ENCODE results near the gene TRDN.
"Not testable (repeated sequence)": the region's sequence is repeated elsewhere in the genome, so short reads cannot be mapped to it uniquely, and the experiment has no call there.

Gene TRDN

DNA sequence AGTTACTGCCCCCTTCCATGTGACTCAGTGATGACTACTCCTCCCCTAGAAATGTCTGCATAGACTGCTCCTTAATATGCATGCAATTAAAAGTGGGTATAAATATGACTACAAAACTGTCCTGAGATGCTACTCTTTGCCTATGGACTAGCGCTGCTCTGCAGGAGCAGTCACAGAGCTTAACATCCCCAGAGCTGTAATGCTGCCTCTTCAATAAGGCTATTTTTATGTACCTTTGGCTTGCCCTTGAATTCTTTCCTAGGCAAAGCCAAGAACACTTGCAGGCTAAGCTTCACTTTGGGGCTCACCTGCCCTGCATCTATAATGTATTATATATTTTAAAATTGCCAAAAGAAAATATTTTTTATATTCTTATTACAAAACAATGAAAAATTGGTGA, 341.6 kb downstream of the TRDN start:
- DNase-seq (ENCODE audit: low read depth in 3 of 3) = no peak

GRCh38 chr6:123288649-123289048, 348.1 kb downstream of the TRDN start:
- DNase-seq (ENCODE audit: low read depth in 3 of 3) = no peak

- DNase-seq (ENCODE audit: low read depth in 3 of 3) = no peak
These were observed 360.2 kb downstream of the TRDN start for GRCh38 chr6:123276546-123276980.

- no peak for DNase-seq (ENCODE audit: low read depth in 3 of 3)
These were observed 372.8 kb downstream of the TRDN start for GRCh38 chr6:123263981-123264380.

DNA sequence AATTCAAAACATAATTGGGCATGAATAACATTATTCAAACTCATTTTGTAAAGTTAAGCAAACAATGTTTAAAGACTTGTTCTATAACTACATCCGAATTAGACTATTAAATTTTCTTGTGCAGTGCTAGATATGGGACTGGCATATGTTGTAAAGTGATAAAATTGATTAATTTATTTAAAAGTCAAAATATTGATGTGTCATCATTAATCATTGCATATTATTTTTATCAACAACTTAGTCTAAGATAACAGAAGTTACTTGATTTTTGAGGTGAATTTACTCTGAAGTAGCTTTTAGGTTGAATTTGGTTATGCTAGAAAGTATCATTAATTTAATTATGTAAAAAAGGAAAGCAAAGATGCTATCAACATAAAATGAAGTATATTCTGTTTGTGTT, 396.1 kb downstream of the TRDN start:
- DNase-seq (ENCODE audit: low read depth in 3 of 3) = no peak

GRCh38 chr6:123233336-123233735, 403.4 kb downstream of the TRDN start:
- DNase-seq (ENCODE audit: low read depth in 3 of 3) = no peak

GRCh38 chr6:123227789-123228188, 409.0 kb downstream of the TRDN start:
- DNase-seq (ENCODE audit: low read depth in 3 of 3) = not testable (repeated sequence)

GRCh38 chr6:123226398-123226797, 410.4 kb downstream of the TRDN start:
- DNase-seq (ENCODE audit: low read depth in 3 of 3) = no peak

DNA sequence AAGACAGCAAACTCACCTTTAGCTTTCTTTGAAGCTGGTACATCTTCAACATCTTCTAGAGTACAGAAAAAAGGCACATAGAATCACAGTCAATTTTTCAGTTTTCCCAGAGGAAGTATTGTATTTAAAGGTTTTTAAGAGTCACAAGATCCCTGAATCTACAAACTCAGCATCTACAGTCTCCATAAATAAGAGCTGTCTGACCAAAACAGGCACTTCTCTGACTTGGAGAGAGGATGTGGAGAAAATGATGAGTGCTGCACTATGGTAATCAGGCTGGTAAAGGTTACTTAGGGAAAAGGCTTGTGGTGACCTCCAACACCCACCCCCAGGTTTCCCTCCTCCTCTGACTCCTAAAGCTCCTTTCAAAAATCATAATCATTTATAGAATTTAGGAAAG, 412.7 kb downstream of the TRDN start:
- DNase-seq (ENCODE audit: low read depth in 3 of 3) = no peak

GRCh38 chr6:123223461-123223860, 413.3 kb downstream of the TRDN start:
- DNase-seq (ENCODE audit: low read depth in 3 of 3) = no peak

DNA sequence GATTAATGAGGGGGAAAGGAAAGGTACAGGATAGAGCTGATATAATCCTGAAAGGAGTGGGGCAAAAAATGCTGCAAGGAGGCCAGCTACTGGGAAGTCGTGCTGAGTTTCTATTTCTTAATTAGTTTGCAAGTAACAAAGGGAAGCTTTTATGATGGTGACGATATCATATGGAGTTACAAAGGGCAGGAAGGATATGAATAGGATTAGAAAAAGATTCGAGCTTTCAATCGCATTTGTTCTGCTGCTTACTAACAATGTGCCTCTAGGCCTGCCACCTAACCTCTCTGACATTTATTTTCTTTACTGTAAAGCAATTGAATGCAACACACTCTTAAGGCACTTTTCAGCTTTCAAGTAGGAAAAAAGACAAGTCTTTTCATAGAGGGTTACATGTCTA, 421.5 kb downstream of the TRDN start:
- DNase-seq (ENCODE audit: low read depth in 3 of 3) = no peak

GRCh38 chr6:123214433-123214832, 422.3 kb downstream of the TRDN start:
- no peak for DNase-seq (ENCODE audit: low read depth in 3 of 3)

GRCh38 chr6:123213921-123214320, 422.8 kb downstream of the TRDN start:
- no peak for DNase-seq (ENCODE audit: low read depth in 3 of 3)

GRCh38 chr6:123211777-123212545, 424.8 kb downstream of the TRDN start:
- no peak for DNase-seq (ENCODE audit: low read depth in 3 of 3)

- no peak for DNase-seq (ENCODE audit: low read depth in 3 of 3)
These were observed 426.1 kb downstream of the TRDN start for GRCh38 chr6:123210645-123211044.

DNA sequence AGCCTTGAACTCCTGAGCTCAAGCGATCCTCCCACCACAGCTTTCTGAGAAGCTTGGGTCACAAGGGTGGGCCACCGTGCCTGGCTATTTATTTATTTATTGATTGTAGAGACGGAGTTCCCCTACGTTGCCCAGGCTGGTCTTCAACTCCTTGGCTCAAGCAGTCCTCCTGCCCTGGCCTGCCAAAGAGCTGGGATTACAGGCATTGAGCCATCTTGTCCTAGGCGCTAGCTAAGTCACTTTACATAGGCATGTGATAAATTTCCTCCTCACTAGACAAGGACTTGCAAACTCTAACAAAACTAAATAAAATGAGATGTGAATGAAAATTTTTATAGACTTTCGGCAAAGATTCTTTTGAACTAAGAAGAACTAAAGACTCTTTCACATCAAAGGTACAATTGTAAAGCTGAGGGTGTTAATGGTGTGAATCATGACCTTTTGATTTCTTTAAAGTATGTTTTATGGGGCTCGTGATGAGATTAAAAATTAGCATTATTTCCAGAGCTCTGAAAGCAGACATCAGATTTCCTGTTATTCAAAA, 428.7 kb downstream of the TRDN start:
- DNase-seq (ENCODE audit: low read depth in 3 of 3) = no peak

DNA sequence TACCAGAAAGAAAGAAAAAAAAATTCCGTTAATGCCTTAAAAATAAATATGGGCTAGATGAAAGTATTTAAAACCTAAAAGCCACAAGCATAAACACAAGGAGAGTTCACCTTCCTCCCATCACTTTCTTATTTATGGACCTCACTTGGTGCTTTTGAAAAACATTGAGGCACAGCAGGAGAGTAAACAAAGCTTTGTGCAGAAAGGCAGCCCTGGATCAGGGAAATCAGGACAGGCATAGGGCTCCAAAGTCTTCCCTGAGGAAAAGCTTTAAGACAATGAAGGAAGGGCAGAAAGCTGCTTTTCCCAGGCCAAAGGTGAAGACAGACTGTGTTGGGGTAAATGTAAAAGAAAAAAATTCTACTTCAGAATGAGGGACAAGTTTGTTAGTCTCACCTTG, 432.8 kb downstream of the TRDN start:
- DNase-seq (ENCODE audit: low read depth in 3 of 3) = no peak

DNA sequence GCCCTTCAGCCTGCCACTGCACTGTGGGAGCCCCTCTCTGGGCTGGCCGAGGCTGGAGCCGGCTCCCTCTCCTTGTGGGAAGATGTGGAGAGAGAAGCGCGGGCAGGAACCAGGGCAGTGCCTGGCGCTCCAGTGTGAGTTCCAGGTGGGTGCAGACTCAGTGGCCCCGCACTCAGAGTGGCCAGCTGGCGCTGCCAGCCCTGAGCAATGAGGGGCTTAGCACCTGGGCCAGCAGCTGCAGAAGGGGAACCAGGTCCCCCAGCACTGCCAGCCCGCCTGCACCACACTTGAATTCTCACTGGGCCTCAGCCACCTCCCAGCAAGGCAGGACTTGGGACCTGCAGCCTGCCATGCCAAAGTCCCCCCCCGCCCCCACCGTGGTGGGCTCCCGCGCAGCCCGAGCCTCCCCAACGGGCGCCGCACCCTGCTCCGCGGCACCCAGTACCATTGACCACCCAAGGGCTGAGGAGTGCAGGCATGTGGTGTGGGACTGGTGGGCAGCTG, 434.8 kb downstream of the TRDN start:
- no peak for DNase-seq (ENCODE audit: low read depth in 3 of 3)

- DNase-seq (ENCODE audit: low read depth in 3 of 3) = no peak
These were observed 443.5 kb downstream of the TRDN start for GRCh38 chr6:123193298-123193697.

GRCh38 chr6:123189816-123190215, 446.9 kb downstream of the TRDN start:
- no peak for DNase-seq (ENCODE audit: low read depth in 3 of 3)

DNA sequence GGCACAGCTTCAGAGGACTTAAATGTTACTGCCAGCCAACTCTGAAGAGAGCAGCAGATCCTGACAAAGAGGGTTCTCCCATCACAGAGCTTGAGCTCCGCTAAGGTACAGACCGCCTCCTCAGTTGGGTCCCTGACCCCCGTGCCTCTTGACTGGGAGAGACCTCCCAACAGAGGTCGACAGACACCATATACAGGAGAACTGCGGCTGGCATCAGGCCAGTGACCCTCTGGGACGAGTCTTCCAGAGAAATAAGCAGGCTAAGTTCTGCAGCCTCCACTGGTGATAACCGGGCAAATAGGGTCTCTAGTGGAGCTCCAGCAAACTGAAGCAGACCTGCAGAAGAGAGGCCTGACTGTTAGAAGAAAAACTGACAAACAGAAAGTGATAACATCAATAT, 453.8 kb downstream of the TRDN start:
- DNase-seq (ENCODE audit: low read depth in 3 of 3) = no peak

DNA sequence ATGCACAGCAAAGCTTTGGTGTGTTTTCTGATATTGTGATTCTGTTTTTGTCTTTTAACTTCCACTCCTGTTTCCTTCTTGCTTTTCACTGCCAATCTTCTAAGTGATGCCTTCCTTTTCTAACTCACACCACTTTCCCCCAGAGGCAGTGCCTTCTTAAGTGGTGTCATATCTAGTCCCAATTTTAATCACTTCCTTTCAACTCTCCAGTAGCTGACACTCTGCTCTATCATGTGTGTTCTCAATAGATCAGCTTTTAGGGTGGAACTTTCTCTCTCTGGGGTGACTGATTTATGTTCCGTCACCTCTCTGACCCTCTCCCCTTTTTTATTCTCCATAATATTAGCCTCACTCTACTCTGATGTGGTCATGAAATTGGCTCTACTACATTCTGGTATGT, 460.0 kb downstream of the TRDN start:
- DNase-seq (ENCODE audit: low read depth in 3 of 3) = no peak

- DNase-seq (ENCODE audit: low read depth in 3 of 3) = no peak
These were observed 465.2 kb downstream of the TRDN start for GRCh38 chr6:123171341-123172115.
